ENCODE measurements around the gene CHRNA4.

DNA sequence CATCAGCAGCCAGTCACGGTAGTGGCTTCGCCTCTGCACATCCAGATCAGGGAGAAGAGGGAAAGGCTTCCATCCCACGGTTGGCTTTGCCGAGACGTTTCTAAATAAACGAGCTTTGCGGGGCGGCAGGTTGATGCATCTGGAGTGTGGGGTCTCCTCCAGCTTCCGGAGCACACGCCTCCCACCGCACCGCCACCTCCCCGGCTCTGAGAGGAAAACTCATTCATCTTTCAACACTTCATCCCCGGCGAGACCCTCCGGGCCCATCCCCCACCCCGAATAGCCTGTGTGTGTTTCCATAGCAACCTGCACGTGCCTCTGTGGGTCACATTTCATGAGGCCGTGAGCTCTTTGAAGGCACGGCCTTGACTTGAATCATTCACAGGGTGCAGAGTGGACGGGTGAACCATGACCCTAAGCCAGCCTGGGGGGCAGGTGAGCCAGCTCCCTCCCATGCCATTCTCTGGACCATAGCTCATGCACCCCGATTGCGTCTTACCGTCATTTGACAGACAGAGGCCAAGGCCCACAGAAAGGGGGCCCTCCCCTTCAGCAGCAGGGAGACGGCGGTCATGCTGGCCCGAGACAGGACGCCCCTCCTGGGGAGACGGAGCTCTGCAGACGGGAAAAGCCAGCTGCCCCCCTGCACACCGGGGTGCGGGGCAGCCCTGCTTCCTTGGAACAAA lies 16.2 kb upstream of the CHRNA4 start:
- TF ChIP-seq CTCF (IDR thresholded peaks at IDR 0.05): no peak
- no peak for TF ChIP-seq POLR2A (IDR thresholded peaks at IDR 0.05)
- TF ChIP-seq POLR2AphosphoS5 (IDR thresholded peaks at IDR 0.05): no peak
- TF ChIP-seq EP300 (IDR thresholded peaks at IDR 0.05; ENCODE audit: low read depth): no peak
